Loucy (cell line): ENCODE measurements around the gene CCDC141.

Experiments
- H2AFZ ChIP-seq: fragments of 200-600 bp; sonication (generic); 2 replicates; pipeline ENCODE4 v1.6.0; 2016; ENCODE audit warnings: antibody characterized with exemption, mild to moderate bottlenecking, low read length, moderate library complexity
- H3F3A ChIP-seq: fragments of 200-600 bp; 2 replicates; pipeline ENCODE4 v1.6.0; 2016; ENCODE audit warnings: antibody characterized with exemption, low read depth, mild to moderate bottlenecking
- H3K27me3 ChIP-seq: fragments of 200-600 bp; sonication (generic); 2 replicates; pipeline ENCODE4 v1.6.1; 2014; ENCODE audit warnings: low read length, mild to moderate bottlenecking; ENCODE audit not compliant: insufficient read depth, poor library complexity, severe bottlenecking
- H3K36me3 ChIP-seq: fragments of 200-600 bp; sonication (generic); 2 replicates; pipeline ENCODE4 v1.6.1; 2016; ENCODE audit warnings: low read length; ENCODE audit not compliant: insufficient read depth
- H3K4me1 ChIP-seq: fragments of 200-600 bp; sonication (generic); 2 replicates; pipeline ENCODE4 v1.5.1; 2014; ENCODE audit warnings: low read length, mild to moderate bottlenecking; ENCODE audit not compliant: insufficient read depth, poor library complexity, severe bottlenecking
- H3K4me2 ChIP-seq: fragments of 200-600 bp; sonication (generic); 2 replicates; pipeline ENCODE4 v1.6.0; 2014; ENCODE audit warnings: antibody characterized with exemption, low read length, low read depth, mild to moderate bottlenecking; ENCODE audit not compliant: poor library complexity, severe bottlenecking
- H3K4me3 ChIP-seq: fragments of 200-600 bp; sonication (generic); 2 replicates; pipeline ENCODE4 v1.5.1; 2014; ENCODE audit warnings: low read length, mild to moderate bottlenecking, mixed read lengths; ENCODE audit not compliant: poor library complexity, severe bottlenecking
- H3K79me2 ChIP-seq: fragments of 200-600 bp; sonication (generic); 2 replicates; pipeline ENCODE4 v1.6.1; 2014; ENCODE audit warnings: low read length; ENCODE audit not compliant: insufficient read depth
- H3K9ac ChIP-seq: fragments of 200-600 bp; sonication (generic); 2 replicates; pipeline ENCODE4 v1.6.0; 2014; ENCODE audit warnings: mild to moderate bottlenecking, low read depth, low read length, moderate library complexity; ENCODE audit not compliant: poor library complexity, severe bottlenecking
- H3K9me2 ChIP-seq: fragments of 200-600 bp; sonication (generic); replicated peaks from 2 replicates; pipeline ENCODE4 v1.6.1; 2016; ENCODE audit warnings: low read depth, low read length, mixed read lengths
- H3K9me3 ChIP-seq: fragments of 200-600 bp; sonication (generic); 2 replicates; pipeline ENCODE4 v1.6.1; 2014; ENCODE audit warnings: mild to moderate bottlenecking, antibody characterized with exemption, low read length, low read depth; ENCODE audit not compliant: insufficient read depth
- H4K20me1 ChIP-seq: fragments of 200-600 bp; sonication (generic); 2 replicates; pipeline ENCODE4 v1.6.0; 2014; ENCODE audit warnings: antibody characterized with exemption, low read length, mild to moderate bottlenecking; ENCODE audit not compliant: insufficient read depth, poor library complexity, severe bottlenecking
- EZH2phosphoT487 ChIP-seq: fragments of 200-600 bp; IDR thresholded peaks from 2 replicates; pipeline ENCODE4 v1.6.1; 2018; ENCODE audit warnings: antibody characterized with exemption, mild to moderate bottlenecking, moderate library complexity, borderline replicate concordance
- TF ChIP-seq, protein P1 (sequence below): fragments of 200-600 bp; sonication (generic); conservative IDR thresholded peaks from 2 replicates; pipeline ENCODE4 v1.5.1; 2014; ENCODE audit warnings: mild to moderate bottlenecking, antibody characterized with exemption, low read length

The CCDC141 gene

DNA sequence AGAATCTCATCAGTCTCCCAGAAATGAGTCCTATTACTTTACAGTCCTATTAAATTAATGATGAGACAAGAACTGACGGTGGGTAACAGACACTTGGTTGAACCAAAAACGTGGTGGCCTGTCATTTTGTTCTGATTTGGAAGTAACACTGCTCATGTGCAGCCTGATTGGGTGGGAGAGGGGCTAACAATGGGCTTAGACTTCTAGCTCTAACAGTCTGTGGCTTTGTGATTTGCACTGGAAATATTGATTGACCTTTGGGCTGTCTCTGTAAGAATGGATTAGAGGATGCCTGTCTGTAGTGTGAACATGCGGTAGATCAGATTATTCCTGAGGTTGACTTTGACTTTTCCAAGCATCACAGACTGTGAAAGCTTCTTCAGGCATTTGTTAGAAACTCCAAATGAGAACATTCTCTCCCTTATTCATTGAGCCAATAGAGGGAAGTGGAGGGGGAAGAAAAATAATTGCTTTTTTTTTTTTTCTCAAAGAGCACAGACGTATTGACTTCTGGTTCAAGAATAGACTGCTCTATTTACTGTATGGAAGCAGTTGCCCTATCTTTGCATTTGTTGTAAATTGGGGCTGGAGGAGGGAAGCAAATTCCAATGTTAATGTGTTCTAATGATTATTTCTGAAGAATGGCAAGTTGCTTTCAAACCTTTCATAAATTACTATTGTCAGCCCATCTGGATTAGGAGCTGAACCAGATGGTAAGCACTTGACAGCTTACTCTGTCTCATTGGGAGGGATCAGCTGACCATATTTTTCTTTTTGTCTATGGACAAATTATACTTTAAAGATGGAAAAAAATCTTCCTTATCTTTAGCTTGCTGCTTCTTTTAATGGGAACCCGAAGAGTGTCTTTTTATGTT, 156.9 kb downstream of the CCDC141 start:
- H2AFZ ChIP-seq: no peak overlapping the region
- no peaks in the 10 kb centered on the region for H3K9me3 ChIP-seq
- H3F3A ChIP-seq: no peaks in the 10 kb centered on the region
- no peak overlapping the region for H3K9ac ChIP-seq
- no peaks in the 10 kb centered on the region for H3K79me2 ChIP-seq
- no peaks in the 10 kb centered on the region for H3K9me2 ChIP-seq
- TF ChIP-seq EZH2phosphoT487: no peak
- TF ChIP-seq, protein P1, sequence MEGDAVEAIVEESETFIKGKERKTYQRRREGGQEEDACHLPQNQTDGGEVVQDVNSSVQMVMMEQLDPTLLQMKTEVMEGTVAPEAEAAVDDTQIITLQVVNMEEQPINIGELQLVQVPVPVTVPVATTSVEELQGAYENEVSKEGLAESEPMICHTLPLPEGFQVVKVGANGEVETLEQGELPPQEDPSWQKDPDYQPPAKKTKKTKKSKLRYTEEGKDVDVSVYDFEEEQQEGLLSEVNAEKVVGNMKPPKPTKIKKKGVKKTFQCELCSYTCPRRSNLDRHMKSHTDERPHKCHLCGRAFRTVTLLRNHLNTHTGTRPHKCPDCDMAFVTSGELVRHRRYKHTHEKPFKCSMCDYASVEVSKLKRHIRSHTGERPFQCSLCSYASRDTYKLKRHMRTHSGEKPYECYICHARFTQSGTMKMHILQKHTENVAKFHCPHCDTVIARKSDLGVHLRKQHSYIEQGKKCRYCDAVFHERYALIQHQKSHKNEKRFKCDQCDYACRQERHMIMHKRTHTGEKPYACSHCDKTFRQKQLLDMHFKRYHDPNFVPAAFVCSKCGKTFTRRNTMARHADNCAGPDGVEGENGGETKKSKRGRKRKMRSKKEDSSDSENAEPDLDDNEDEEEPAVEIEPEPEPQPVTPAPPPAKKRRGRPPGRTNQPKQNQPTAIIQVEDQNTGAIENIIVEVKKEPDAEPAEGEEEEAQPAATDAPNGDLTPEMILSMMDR: no peak
- peaks cover 26% of the 10 kb centered on the region for H3K4me1 ChIP-seq
- no peaks in the 10 kb centered on the region for H3K27me3 ChIP-seq
- H3K4me2 ChIP-seq: no peak overlapping the region
- no peaks in the 10 kb centered on the region for H4K20me1 ChIP-seq
- H3K4me3 ChIP-seq: no peak overlapping the region
- H3K36me3 ChIP-seq: no peaks in the 10 kb centered on the region

DNA sequence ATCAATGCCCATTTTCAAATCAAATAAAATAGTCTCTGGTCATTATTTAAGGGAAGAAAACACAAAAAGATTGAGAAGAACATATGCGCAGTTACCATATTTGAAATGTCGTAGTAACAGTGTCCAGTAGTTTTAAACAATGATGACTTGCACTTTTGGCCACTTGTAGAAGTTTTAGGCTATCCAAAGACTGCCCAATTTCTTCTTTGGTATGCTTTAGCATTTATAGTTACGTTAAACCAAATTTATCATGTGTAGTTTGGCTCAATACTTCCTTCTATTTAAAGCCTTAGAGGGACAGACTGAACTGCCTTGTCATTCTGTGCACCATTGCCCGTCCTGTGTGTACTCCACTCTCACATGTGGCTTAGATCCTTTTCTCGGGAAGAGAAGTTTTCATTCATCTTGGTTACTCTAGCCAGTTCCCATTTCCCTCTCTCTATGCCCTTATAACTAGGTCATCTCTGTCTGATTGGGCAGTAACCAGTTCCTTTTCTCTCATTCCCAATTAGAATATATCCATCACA, 157.9 kb downstream of the CCDC141 start:
- Histone ChIP-seq H4K20me1 (no peaks in the 10 kb centered on the region), H3K9ac (no peak overlapping the region), H3K4me2 (no peak overlapping the region), H3K27me3 (no peaks in the 10 kb centered on the region), H3K36me3 (no peaks in the 10 kb centered on the region), H3K4me3 (no peak overlapping the region), H3F3A (no peaks in the 10 kb centered on the region), H3K79me2 (no peaks in the 10 kb centered on the region), H2AFZ (no peak overlapping the region), H3K9me3 (no peaks in the 10 kb centered on the region), H3K9me2 (no peaks in the 10 kb centered on the region), H3K4me1 (peaks cover 26% of the 10 kb centered on the region)
- TF ChIP-seq, protein P1: no peak
- TF ChIP-seq EZH2phosphoT487: no peak

DNA sequence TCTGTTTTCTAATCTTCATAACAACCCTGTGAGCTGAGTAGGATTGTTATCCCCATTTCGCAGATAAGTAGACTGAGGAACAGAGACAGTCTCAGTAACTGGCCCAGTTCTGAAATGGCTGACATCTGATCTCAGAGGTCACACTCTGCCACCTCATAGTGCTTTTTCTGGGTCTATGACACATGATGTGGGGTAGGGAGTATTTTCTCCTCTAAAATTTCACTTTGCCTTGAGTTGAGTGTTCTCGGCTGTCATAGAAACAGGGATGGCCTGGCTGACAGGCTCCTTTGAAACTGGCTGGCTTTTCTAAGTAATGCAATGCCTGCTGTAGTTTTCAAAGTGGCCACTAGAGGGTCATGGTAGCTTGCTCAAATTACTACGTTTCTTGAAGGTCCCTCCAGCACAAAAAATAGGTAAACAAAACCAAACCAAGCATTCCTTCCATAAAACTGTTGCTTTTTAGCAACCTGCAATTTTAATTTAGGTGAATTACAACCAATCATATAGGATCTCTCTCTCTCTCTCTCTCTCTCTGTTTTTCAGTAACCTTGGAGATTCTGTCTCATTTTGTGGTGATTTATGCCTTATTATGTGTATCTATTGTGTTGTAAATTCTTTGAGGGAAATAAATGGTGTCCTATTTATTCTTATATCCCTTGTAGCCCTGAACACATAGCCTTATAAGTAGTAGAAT, 158.5 kb downstream of the CCDC141 start:
- Histone ChIP-seq H3F3A (no peaks in the 10 kb centered on the region), H3K36me3 (no peaks in the 10 kb centered on the region), H3K9me3 (no peaks in the 10 kb centered on the region), H3K27me3 (no peaks in the 10 kb centered on the region), H4K20me1 (no peaks in the 10 kb centered on the region), H3K4me3 (no peak overlapping the region), H2AFZ (0 out of 2 replicates have a peak overlapping the region, but pooled peaks have one; percentile 31), H3K79me2 (no peaks in the 10 kb centered on the region), H3K9me2 (no peaks in the 10 kb centered on the region), H3K9ac (no peak overlapping the region), H3K4me1 (peaks cover 26% of the 10 kb centered on the region), H3K4me2 (no peak overlapping the region)
- TF ChIP-seq EZH2phosphoT487: no peak
- TF ChIP-seq, protein P1: peak; percentile 98
